Stimulated activated naive CD8-positive, alpha-beta T cell treated with anti-CD3 and anti-CD28 coated beads, Interleukin-15, Interleukin-2, amounts not matched to agents 100 ng/mL and 50 ng/mL, for 24 hours (primary cell): Measurements from ENCODE around the gene STMP1.

Experiments
- H3K27ac Mint-ChIP-seq: one replicate; pipeline ENCODE4 v1.8.0; 2021; ENCODE audit warnings: mild to moderate bottlenecking, mixed read lengths
- H3K27me3 Mint-ChIP-seq: one replicate; pipeline ENCODE4 v1.8.0; 2021; ENCODE audit warnings: mixed read lengths
- H3K36me3 Mint-ChIP-seq: one replicate; pipeline ENCODE4 v1.8.0; 2021; ENCODE audit warnings: low read depth, mixed read lengths
- H3K4me1 Mint-ChIP-seq: one replicate; pipeline ENCODE4 v1.8.0; 2021; ENCODE audit warnings: low read depth, mixed read lengths
- H3K4me3 Mint-ChIP-seq: one replicate; pipeline ENCODE4 v1.8.0; 2021; ENCODE audit warnings: mild to moderate bottlenecking, mixed read lengths
- H3K9me3 Mint-ChIP-seq: one replicate; pipeline ENCODE4 v1.8.0; 2021; ENCODE audit warnings: mixed read lengths

The STMP1 gene

DNA sequence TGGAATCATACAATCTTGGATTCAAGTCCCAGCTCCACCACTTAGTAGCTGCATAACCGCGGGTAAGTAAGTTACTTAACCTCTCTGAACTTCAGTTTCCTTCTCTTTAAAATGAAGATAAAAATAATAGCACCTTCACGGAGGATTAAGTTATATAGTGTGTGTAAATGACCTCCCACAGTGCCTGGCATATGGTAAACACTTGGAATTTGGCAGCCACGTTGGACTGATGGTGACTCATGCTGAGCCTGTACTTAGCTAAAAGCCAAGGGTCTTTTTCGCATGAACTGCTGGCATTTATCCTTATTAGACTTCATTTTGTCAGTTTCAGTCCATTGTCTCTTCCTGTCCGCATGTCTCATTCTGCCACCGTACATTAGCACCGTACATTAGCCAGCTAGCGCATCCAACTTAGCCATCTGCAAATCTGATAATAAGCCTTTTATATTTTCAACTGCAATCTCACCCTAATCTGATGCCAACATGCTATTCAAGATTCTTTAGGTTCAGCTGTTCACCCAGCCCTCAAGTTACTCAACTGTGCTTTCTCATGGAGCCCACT is 54.4 kb downstream of the STMP1 start:
- no peak overlapping the region for H3K27ac Mint-ChIP-seq
- H3K9me3 Mint-ChIP-seq: no peaks in the 10 kb centered on the region
- H3K4me1 Mint-ChIP-seq: no peaks in the 10 kb centered on the region
- H3K4me3 Mint-ChIP-seq: no peak overlapping the region
- no peaks in the 10 kb centered on the region for H3K36me3 Mint-ChIP-seq
- peaks cover 9% of the 10 kb centered on the region for H3K27me3 Mint-ChIP-seq

DNA sequence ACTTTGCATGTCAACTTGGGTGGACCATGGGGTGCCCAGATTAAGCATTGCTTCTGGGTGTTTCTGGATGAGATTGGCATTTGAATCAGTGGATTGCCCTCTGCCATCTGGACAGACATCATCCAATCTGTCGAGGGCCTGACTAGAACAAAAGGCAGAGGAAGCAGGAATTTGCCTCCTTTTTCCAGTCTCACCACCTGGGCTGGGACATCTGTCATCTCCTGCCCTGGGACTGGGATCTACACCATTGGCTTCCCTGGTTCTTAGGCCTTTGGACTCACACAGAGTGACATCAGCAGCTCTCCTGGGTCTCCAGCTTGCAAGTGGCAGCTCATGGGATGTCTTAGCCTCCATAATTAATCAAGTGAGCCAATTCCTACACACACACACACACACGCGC is 55.4 kb downstream of the STMP1 start:
- Mint-ChIP-seq H3K9me3 (no peaks in the 10 kb centered on the region), H3K36me3 (no peaks in the 10 kb centered on the region), H3K4me3 (no peak overlapping the region), H3K4me1 (no peaks in the 10 kb centered on the region), H3K27ac (no peak overlapping the region), H3K27me3 (peaks cover 9% of the 10 kb centered on the region)

DNA sequence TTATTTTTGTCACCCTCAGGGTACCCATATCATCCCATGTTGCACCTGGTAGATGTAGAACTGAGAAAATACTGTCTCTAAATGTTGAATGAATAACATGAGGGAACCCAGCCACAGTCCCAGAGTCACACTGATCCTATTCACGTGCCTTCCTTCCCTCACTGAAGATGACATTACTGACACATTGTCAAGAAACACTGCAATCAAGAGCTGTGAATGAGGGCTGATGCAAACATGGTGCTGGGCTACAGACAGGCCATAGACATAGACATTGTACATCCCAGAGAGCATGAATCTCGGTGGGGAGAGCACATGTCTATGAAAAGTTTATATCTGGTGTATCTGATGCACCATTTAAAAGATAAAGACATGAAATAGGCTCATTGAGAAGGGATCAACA is 55.9 kb downstream of the STMP1 start:
- no peaks in the 10 kb centered on the region for H3K36me3 Mint-ChIP-seq
- H3K9me3 Mint-ChIP-seq: no peaks in the 10 kb centered on the region
- H3K4me3 Mint-ChIP-seq: no peak overlapping the region
- H3K27me3 Mint-ChIP-seq: peaks cover 9% of the 10 kb centered on the region
- no peaks in the 10 kb centered on the region for H3K4me1 Mint-ChIP-seq
- no peak overlapping the region for H3K27ac Mint-ChIP-seq

DNA sequence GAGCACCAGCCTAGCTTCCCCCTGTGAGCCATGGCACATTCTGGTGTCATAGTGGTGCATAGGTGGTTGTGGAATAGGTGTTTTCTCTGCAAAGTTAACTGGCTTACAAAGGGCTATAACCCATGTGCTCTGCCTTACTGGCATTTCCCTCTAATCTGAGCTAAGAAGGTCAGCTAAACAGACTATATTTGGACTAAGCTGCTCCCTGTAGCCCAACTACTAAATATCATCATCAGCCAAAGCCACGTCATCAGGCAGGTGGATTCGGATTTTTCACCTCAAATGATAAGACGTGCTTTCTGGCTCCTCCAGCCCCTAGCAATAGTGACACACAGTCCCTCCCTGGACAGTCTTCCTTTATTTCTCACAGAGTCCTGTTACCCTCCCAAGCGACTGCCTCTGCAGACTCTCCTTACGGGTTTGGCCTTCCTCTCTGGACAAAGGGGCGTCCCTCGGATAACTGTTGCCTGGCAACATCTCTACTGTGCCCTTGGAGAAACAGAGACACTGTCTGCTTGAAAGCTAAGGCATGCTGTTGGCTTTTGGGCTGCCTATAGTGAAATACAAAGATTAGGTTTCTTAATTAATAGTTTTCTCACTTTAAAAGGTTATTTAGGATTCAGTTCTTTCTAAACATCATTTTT is 56.6 kb downstream of the STMP1 start:
- Mint-ChIP-seq H3K4me1 (no peaks in the 10 kb centered on the region), H3K9me3 (no peaks in the 10 kb centered on the region), H3K27me3 (peaks cover 13% of the 10 kb centered on the region), H3K4me3 (no peak overlapping the region), H3K36me3 (no peaks in the 10 kb centered on the region), H3K27ac (no peak overlapping the region)

DNA sequence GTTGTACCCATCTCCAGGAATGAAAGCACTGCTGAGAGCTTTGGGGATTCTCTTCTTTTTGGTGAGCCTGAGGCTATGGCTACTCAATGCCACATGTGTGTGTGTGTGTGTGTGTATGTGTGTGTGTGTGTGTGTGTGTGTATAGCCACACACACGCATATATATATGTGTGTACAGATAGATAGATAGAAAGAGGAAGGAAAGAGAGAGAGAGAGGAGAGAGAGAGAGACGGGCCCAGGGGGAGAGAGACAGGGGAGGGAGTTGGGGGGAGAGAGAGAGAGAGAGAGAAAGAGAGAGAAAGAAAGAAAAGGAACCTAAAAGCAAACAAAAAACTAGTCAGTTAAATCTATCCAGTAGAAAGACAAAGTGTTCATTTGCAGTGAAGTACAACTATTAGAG is 57.4 kb downstream of the STMP1 start:
- no peak overlapping the region for H3K27ac Mint-ChIP-seq
- no peaks in the 10 kb centered on the region for H3K9me3 Mint-ChIP-seq
- peaks cover 13% of the 10 kb centered on the region for H3K27me3 Mint-ChIP-seq
- no peak overlapping the region for H3K4me3 Mint-ChIP-seq
- no peaks in the 10 kb centered on the region for H3K4me1 Mint-ChIP-seq
- H3K36me3 Mint-ChIP-seq: no peaks in the 10 kb centered on the region

DNA sequence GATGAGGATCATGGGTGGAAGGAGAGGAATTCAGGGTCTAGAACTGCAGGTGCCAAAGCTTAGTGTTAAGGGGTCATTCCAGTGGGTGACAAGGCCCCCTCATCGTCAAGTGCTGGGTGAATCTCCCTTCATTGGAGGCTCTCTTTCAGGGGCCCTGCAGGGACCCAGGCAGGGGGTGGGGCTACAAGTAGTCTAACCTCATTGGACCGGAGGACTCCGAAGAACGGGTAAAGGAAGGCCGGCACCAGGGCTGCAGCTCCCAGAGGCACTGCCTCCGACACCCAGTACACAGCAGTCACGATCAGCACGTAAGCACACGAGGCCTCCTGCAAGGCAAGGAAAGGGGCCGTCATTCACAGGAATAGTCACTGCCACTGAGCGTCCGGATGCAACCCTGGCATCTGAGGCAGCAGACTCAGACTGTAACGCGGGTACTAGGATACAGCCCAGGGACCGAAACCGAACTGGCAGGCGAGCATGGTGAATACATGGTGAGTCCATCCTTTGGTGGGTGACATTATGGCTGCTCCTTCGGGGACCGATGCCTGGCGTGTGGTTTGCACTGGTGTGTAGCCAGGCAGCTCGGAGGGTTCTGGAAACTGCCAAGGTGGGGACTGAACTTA is 59.0 kb downstream of the STMP1 start:
- no peaks in the 10 kb centered on the region for H3K4me1 Mint-ChIP-seq
- no peak overlapping the region for H3K27ac Mint-ChIP-seq
- no peaks in the 10 kb centered on the region for H3K9me3 Mint-ChIP-seq
- H3K4me3 Mint-ChIP-seq: no peak overlapping the region
- no peaks in the 10 kb centered on the region for H3K36me3 Mint-ChIP-seq
- peaks cover 13% of the 10 kb centered on the region for H3K27me3 Mint-ChIP-seq

DNA sequence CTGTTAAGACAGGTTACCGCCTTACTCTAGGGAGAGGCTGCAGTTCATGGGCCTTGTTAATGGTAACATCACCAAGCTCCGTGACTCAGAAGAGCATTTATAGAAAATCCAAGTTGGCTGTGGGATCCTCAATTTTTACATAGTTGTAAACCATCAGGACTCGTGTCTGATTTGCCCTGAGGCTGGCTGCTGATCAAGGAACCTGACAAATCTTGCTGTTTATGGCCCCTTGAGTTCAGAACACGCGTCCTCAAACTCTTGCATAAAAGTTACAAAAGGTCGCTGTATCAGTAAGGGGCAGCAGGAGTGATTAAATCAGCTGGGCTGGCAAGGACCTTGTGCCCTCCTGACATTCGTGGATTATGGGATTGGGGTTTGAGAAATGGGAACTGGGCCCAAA is 61.1 kb downstream of the STMP1 start:
- H3K27me3 Mint-ChIP-seq: peaks cover 7% of the 10 kb centered on the region
- H3K27ac Mint-ChIP-seq: no peak overlapping the region
- H3K4me3 Mint-ChIP-seq: no peak overlapping the region
- H3K36me3 Mint-ChIP-seq: no peaks in the 10 kb centered on the region
- no peaks in the 10 kb centered on the region for H3K9me3 Mint-ChIP-seq
- no peaks in the 10 kb centered on the region for H3K4me1 Mint-ChIP-seq
